RWPE2 (cell line): Measurements from ENCODE around the gene MCM5.
"Not testable (repeated sequence)": the region's sequence is repeated elsewhere in the genome, so short reads cannot be mapped to it uniquely, and the experiment has no call there.

ENCODE experiments used
- ATAC-seq: fragments of 200-7000 bp; cut with Tn5 transposase; 3 replicates; pipeline ENCODE4 v1.9.1; 2021; ENCODE audit warnings: low read depth
- DNase-seq: peaks from one replicate; pipeline ENCODE4 v3.0.0-alpha.2; 2020; ENCODE audit warnings: low spot score
- H3K27ac ChIP-seq: fragments of 450-650 bp; 2 replicates; pipeline ENCODE4 v1.5.1; 2017; ENCODE audit warnings: mild to moderate bottlenecking; ENCODE audit not compliant: poor library complexity, severe bottlenecking
- H3K27me3 ChIP-seq: fragments of 250-450 bp; sonication (Bioruptor Pico); 2 replicates; pipeline ENCODE4 v1.5.1; 2021; ENCODE audit warnings: mild to moderate bottlenecking, moderate library complexity; ENCODE audit not compliant: insufficient read depth, poor library complexity, severe bottlenecking
- H3K36me3 ChIP-seq: fragments of 250-450 bp; sonication (Bioruptor Pico); 2 replicates; pipeline ENCODE4 v1.5.1; 2020; ENCODE audit warnings: low read depth, mild to moderate bottlenecking, moderate library complexity
- H3K4me1 ChIP-seq: fragments of 250-450 bp; sonication (Bioruptor Pico); 2 replicates; pipeline ENCODE4 v1.5.1; 2021; ENCODE audit warnings: mild to moderate bottlenecking, moderate library complexity; ENCODE audit not compliant: insufficient read depth, poor library complexity, severe bottlenecking
- H3K4me3 ChIP-seq: fragments of 250-450 bp; sonication (Bioruptor Pico); 2 replicates; pipeline ENCODE4 v1.5.1; 2021; ENCODE audit warnings: mild to moderate bottlenecking, moderate library complexity; ENCODE audit not compliant: severe bottlenecking
- H3K9me3 ChIP-seq: fragments of 250-450 bp; sonication (Bioruptor Pico); 2 replicates; pipeline ENCODE4 v1.5.1; 2021; ENCODE audit warnings: mild to moderate bottlenecking, moderate library complexity; ENCODE audit not compliant: severe bottlenecking
- TF ChIP-seq, protein P1 (sequence below): fragments of 450-650 bp; IDR thresholded peaks from one replicate; pipeline ENCODE4 v1.5.1; 2017; ENCODE audit warnings: mild to moderate bottlenecking, moderate library complexity; ENCODE audit not compliant: poor library complexity, severe bottlenecking

The MCM5 gene

DNA sequence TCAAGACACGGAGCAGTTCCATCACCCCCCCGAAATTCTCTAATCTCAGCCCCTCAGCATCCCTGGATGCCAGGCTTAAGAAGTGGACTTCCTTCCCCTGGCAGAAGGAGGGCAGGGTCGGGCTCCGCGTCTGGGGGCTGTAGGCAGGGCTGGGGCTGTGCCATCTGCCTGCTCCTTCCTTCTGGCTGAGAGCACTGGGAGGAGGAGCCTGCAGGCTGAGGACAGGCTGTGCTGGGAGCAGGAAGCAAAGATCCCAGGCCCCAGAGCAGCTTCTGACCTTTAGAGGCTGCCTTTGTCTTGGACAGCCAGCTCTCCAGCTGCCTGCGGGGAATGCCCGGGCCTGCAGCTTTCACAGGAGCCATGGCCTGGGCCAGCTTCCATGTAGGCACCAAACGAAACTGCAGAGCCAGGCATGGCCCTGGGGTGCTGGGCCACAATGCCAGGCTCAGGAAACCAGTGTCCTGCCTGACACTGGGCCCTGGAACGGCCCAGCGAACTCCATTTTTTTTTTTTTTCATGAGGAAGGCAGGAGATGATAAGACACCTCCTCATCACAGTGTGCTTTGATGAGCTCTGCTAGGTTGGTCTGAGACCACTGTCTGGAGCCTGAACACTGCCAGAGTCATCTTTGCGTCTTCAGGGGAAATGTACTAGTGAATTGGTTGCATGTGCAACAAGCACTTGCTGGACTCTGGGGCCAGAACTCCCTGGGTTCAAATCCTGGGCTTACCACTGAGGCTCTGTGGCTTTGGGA, 67.9 kb downstream of the MCM5 start:
- no peaks in the 10 kb centered on the region for H3K27me3 ChIP-seq
- ATAC-seq (peak; percentile 33; the same call in 2 of the 3 replicates), DNase-seq (no peak)
- TF ChIP-seq, protein P1, sequence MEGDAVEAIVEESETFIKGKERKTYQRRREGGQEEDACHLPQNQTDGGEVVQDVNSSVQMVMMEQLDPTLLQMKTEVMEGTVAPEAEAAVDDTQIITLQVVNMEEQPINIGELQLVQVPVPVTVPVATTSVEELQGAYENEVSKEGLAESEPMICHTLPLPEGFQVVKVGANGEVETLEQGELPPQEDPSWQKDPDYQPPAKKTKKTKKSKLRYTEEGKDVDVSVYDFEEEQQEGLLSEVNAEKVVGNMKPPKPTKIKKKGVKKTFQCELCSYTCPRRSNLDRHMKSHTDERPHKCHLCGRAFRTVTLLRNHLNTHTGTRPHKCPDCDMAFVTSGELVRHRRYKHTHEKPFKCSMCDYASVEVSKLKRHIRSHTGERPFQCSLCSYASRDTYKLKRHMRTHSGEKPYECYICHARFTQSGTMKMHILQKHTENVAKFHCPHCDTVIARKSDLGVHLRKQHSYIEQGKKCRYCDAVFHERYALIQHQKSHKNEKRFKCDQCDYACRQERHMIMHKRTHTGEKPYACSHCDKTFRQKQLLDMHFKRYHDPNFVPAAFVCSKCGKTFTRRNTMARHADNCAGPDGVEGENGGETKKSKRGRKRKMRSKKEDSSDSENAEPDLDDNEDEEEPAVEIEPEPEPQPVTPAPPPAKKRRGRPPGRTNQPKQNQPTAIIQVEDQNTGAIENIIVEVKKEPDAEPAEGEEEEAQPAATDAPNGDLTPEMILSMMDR, result no peak
- H3K9me3 ChIP-seq, result no peaks in the 10 kb centered on the region
- no peak overlapping the region for H3K27ac ChIP-seq
- H3K36me3 ChIP-seq, result no peaks in the 10 kb centered on the region
- peaks cover 4% of the 10 kb centered on the region for H3K4me1 ChIP-seq
- no peak overlapping the region for H3K4me3 ChIP-seq

DNA sequence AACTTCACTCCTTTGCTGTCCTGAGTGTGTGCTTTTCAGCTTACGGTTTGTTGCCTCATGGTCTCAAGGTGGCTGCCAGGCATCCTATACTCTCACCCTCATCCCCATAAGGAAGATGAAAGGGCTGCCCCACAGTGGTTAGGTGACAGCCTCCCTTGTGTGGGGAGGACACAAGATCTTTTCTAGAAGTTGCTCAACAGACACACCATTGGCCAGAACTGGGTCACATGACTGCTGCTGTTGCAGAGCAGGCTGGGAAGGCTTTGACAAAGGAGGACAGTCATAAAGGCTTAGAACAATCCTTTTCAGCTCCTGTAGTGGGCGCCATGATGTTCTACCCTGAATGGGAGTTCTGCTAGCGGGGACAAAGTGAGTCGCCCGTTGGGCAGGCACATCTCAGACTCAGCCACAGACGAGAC, 71.0 kb downstream of the MCM5 start:
- TF ChIP-seq, protein P1, result no peak
- peak overlapping the region; percentile 34 for H3K27ac ChIP-seq
- peaks cover 4% of the 10 kb centered on the region for H3K4me1 ChIP-seq
- ATAC-seq (no peak), DNase-seq (no peak)
- no peaks in the 10 kb centered on the region for H3K9me3 ChIP-seq
- H3K36me3 ChIP-seq, result no peaks in the 10 kb centered on the region
- H3K27me3 ChIP-seq, result no peaks in the 10 kb centered on the region
- no peak overlapping the region for H3K4me3 ChIP-seq

DNA sequence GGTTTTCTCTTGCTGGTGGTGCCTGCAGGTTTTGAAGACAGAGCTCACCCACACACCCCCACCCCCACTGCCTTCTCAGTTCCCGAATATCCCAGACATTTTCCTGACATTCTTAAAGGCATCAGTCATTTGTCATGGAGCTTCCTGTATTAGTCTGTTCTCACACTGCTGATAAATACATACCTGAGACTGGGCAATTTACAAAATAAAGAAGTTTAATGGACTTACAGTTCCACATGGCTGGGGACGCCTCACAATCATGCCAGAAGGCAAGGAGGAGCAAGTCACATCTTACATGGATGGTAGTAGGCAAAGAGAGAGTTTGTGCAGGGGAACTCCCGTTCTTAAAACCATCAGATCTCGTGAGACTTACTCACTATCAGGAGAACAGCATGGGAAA, 71.6 kb downstream of the MCM5 start:
- not testable (repeated sequence) for H3K27me3 ChIP-seq, DNase-seq, H3K9me3 ChIP-seq, H3K36me3 ChIP-seq, H3K4me3 ChIP-seq, H3K4me1 ChIP-seq
- H3K27ac ChIP-seq, result peak overlapping the region; percentile 34
- peak; percentile 62; the same call in 1 of the 3 replicates for ATAC-seq

DNA sequence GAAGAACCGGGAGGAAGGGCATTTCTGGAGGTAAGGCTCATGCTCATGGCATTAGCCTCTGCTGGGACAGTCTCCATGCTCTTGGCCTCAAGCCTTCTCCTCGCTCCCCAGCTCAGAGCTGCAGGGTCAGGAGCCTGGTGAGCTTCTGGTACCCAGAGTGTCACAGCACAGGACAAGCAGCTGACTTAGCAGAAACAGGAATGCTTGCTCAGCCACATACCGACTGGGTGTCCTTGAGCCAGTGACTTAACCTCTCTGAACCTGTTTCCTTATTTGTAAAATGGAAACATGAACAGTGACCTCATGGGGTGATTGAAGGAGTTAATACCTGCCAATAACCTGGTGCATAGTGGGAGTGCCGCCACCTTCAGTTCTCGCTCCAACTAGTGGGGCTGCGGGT, 72.5 kb downstream of the MCM5 start:
- Histone ChIP-seq H3K9me3 (no peaks in the 10 kb centered on the region), H3K36me3 (no peaks in the 10 kb centered on the region), H3K27me3 (no peaks in the 10 kb centered on the region), H3K27ac (no peak overlapping the region), H3K4me3 (no peak overlapping the region), H3K4me1 (peaks cover 4% of the 10 kb centered on the region)
- DNase-seq (no peak), ATAC-seq (no peak)
- TF ChIP-seq, protein P1, result no peak

DNA sequence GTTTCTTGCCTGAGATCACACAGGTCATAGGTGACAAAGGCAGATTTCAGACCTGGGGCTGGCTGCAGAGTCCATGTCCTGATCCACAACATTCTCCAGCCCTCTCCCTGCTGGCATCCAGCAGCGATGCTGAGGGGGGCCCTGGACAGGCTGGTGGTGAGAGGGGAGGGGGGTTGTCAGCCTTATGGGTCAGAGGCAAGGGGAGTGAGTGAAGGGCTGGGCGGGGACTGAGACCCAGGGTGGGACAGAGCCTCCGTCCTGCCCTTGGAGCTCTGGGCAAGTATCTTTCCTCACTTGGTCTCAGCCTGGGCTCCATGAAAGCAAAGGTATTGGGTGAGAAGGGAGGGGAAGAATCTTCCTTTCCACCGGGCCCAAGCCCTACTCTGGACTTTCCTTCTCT, 74.0 kb downstream of the MCM5 start:
- no peak for ATAC-seq

More for the DNA sequence above, 74.0 kb downstream of the MCM5 start:
- Histone ChIP-seq H3K36me3 (no peaks in the 10 kb centered on the region), H3K4me1 (peaks cover 8% of the 10 kb centered on the region), H3K27ac (no peak overlapping the region), H3K27me3 (no peaks in the 10 kb centered on the region), H3K4me3 (no peak overlapping the region), H3K9me3 (no peaks in the 10 kb centered on the region)
- no peak for DNase-seq
- TF ChIP-seq, protein P1, result no peak
